Mesenteric fat pad (tissue), 1 donor: ENCODE results near the gene GLYAT. TPM values are rescaled to one million over a fixed set of nuclear protein-coding genes. Genes with fewer than 3 reads are reported as not detected.
"Not testable (repeated sequence)": the region's sequence is repeated elsewhere in the genome, so short reads cannot be mapped to it uniquely, and the experiment has no call there.

Source experiments
- DNase-seq: peaks from one replicate; pipeline ENCODE4 v3.0.0-alpha.2; 2020; ENCODE audit warnings: low spot score
- total RNA-seq: library from RNA; stranded (reverse); fragmentation: NEBNext Ultra II Directional; extraction: Animal tissue kit (Norgen Biotek cat#: 25700); gene quantifications from one replicate; pipeline ENCODE4 v1.2.1, GENCODE V29; 2021
- donor health status: DM: yes; HTN: yes; CAD: no.

The GLYAT gene
- total RNA-seq, 1 donor from 2014 or later, result 6.4 TPM

DNA sequence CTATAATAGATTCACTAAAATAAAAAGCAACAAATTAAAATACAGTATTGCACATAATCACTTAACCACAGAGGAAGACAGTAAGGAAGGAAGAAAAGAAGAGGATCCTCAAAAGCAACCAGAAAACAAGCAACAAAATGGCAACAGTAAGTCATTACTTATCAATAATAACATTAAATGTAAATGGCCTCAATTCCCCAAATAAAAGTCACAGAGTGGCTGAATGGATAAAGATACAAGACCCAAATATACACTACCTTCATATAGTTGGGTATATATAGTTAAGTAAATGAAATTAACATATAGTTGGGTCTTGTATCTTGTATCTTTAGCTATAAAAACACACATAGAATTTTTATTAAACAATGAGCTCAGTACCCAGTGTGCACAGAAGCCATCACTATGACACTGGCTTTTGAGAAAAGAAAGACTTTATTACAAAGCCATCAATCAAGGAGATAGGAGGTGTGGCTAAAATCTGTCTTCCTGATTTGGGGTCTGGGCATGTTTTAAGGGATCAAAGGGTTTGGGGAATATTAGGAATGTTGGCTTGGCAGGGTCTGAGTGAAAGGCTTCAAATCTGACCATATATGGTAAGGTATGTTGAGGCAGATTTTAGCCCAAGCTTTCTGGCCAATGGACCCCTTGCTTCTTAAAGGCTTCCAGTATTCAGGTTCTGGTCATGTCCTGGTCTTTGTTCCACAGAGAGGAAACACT lies 13.4 kb upstream of the GLYAT start:
- DNase-seq, result no peak

DNA sequence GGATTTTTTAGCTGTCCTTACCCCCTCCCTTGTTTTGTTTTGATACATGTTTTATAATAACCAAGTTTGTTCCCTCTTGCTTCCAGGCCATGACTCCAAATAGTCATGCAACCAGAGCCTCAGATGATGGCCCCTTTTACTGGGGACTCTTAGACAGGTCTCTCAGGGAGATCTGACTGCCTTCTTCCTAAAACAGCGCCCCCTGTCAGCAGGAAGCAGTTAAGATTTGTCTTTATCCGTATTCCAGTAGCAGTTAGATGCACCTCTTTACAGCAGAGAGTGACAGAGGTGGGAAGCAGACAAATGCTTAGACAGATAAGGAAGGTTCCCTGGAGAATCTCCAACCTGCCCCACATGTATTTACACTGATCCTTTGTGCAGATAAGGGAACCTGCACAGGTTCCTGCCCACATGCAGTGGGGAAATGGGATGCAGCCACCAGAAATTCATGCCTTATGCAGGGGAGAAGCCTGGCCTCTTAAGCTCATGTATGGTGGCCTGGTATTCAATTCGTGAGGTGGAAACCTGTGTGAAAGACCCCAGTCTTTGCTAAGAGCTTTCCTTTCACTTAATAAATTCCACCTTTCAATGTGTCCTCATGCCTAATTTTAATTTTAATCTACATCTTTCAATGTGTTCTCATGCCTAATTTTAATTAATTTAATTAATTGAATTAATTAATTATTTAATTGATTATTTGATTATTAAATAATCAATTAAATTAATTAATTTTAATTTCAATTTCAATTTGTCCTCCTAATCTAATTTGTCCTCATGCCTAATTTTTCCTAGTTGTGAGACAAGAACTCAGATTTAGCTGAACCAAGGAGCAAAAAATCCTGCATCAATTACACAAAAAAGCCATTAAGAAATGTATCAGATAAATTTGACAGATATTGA lies 11.5 kb upstream of the GLYAT start:
- DNase-seq, result no peak

DNA sequence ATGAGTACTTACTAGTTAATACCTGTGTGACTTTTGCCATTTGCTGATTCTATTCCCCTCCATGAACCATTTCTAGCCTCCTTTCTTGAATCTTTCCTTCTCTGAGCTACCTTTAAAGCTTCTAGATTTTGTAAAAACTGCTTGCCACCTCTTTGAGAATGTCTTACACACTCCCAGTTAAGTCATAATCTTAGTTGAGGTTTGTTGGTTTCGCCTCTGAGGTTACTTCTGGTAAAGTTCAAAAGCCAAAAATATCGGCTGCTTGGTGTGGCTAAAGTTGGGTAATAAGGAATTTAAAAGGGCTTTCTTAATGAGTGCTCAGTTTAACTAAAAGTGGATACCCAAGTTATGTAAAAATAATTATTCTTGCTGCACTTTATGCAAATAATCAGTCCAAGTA lies 10.4 kb upstream of the GLYAT start:
- no peak for DNase-seq

DNA sequence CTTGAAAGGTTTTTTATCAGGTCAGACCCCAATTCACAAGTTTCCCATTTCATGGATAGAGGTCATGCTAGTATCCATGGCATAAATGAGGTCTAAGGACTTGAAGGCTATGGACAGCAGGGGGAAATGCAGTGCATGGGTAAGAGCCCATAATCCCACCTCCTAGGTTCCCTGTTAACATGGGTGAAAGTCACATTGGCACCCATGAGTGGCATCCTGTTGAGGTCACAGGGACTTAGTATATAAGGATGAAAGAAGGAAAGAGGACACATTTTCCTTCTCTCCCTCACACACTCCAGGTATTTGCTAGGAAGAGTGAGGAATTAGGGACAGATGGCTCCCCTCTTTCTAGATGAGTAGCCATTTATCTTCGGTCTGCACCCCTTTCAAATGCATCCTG lies 9.4 kb upstream of the GLYAT start:
- no peak for DNase-seq

DNA sequence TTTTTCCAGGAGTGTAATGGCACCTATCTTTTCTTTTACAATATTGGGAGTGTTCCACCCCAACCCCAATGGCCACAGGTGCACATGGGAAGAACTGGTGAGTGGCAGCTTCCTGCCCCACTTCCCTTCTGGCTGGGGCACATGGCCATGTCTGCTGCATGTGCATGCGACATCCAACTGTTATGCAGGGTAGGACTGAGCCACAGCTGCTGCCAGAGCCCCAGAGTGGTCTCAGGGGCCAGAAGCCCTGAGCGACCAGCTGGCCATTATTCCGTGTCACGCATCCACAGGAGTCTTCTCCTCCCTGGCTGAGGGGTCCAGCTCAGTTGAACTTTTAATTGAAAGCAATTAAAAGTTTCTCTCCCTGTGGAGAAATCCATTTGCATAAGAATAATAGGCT lies 8.7 kb upstream of the GLYAT start:
- DNase-seq, result no peak

DNA sequence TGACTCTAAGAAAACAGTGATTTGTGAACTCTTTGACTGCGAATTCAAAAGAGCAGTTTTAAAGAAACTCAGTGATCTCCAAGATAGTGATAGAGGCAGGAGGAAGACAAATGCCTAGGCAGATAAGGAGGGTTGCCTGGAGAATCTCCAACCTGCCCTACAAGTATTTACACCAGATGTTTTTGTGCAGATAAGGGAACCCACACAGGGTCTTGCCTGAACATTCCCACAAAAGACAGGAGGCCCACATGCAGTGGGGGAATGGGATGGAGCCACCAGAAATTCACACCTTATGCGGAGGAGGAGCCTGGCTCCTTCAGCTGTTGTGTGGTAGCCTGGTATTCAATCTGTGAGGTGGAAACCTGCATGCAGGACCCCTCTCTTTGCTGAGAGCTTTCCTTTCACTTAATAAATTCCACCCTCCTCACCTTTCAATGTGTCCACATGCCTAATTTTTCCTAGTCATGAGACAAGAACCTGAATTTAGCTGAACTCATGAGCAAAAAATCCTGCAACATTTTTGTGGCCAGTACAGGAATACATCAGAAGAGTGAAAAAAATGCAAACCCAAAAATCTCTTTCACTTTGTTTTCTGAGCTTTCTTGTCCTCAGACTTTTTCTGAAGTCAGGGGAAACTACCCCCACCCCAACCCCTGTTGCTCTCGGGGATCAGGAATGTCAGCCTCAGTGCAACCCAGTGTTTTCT lies 8.1 kb upstream of the GLYAT start:
- no peak for DNase-seq

DNA sequence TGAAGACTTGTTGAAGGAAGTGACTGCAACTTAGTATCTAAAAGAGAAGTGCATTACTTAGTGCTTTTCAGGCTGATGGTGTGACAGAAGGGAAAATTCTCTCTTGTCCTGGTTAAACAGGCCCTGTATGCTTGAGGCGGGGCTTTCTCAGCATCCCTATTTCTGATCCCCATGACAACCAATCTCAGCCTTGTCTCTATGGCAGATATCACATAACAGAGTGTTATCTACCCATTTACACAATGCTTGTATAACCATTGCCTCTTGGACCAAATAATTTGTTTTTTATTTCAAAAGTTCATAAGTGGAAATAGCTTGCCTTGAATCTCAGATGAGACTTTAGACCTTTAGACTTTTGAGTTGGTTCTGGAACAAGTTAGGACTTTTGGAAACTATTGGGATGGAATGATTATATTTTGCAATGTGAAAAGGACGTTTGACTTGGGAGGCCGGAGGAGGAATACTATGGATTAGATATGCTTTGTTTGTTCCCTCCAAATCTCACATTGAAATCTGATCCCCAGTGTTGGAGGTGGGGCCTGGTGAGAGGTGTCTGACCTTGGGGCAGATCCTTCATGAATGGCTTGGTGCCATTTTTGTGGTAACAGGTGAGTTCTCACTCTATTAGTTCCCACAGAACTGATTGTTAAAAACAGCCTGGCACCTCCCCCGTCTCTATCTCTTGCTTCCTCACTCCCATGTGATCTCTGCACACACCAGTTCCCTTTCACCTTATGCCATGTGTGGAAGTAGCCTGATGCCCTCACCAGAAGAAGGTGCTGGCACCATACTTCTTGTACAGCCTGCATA lies 3.1 kb upstream of the GLYAT start:
- no peak for DNase-seq

DNA sequence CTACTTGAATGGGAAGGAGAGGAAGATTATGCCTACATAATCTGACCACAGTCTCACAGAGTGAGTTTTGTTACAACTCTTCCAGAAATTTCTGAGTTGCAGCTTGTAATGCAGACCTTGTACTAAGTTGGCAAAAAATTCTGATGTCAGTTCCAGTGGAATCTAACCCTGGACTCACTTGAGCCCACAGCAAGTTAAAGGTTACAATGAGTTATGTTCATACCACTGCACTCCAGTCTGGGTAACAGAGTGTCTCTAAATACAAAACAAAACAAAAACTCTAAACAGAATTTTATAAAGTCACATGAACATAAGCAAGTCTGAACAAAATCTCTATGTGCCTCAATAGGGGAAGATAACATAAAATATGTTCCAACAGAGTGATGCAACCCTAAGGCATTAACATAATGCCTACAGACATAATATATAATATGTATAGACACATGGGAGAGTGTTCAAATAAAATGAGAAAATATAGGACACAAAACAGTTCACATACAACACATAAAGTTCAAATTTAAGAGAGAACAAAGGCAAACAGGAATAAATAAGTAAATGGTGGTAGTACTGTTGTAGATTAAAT lies 1.1 kb downstream of the GLYAT start:
- no peak for DNase-seq

DNA sequence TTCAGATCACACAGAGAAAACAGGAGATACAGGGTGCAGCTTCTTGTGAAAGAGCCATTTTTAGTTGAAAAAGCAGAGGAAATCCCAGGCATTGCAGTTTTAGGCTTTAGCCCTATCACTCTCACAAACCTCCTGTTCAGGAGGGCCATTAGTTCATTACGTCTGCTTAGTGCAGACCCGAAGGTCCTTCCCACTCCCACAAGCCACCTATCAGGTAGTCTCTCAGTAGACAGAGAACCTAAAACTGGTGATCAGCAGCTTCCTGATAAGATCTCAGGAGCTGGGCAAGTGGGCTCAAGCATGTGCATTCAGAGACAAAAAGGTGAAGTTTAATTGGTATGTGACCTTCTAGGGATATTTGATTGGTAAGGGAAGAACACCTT lies 4.3 kb downstream of the GLYAT start:
- DNase-seq, result no peak

DNA sequence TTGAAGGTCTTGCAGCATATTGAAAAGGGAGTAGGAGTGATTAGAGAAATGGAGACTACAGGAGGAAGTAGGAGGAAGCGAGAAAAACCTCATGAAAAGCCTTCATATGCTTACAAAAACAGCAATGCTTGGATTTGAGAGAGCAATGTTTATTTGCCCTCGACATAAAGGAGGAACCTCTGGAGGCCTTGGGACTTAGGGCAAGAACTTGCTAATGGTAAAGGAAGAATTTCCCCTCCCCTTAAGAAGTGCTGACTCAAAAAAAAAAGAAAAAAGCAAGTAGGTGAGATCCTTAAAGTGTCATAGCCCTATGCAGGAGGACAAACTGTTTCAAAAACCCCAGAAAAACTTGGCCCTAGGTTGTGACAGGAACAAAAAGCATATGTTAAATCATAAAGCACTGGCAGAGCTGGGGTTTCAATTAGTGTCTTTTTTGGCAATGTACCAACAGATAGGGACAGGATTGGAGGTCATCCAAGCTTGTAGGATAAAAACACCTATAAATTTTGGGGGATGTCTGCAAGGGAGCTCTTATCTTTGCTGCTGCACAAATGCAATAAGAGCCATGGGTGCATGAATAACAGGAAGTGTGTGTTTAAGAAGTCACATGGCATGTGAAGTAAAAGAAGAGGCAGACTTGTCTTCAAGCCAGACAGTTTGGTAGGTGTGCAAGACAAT lies 4.9 kb downstream of the GLYAT start:
- no peak for DNase-seq

DNA sequence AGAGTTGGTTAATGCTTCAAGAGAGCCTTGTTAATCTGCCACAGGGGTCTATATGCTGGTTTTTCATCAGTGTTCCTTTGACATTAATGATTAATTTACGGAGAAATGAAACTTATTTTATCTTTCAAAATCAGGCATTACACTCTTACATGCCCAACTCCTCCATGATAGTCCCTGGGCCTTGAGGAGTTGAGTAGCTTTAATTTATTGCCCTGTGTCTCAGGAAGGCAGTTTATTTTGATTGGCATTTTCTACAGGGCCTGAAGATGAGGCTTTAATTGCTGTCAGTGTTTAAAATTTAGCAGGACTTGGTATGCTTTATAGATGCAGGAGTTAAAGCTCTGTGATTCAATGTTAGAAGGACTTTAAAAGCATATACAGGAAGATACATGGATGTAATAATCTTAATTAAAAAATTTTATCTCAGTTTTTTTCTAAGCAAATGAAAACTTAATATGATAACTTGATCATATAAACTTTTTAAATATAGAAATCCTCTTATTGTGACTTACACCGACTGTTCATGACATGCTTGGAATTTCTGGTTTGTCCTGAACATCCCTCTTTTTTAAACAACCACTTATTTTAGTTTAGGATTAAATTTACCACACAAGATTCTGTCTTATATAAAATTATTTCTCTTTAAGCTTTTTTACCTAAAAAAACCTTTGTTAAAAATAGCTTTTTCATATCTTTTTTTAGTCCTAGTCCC lies 12.2 kb downstream of the GLYAT start:
- DNase-seq, result no peak

DNA sequence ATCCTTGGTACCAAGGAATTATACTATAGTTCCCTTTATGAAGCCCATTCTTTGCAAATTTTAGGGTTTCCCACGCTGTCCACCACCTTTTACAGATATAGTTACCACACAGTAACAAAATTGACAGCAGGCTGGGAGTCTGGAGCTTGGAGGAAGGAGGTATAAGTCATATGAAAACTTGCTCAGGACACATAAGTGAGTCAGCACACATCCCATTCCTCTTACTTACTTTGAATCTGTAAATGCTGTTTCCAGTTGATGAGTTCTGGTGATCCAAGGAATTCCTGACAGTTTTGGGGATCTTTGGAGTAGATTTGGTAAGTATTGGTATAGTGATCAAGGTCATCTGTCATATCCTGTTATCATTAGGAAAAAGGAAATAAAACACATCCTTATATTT lies 19.2 kb downstream of the GLYAT start:
- no peak for DNase-seq

DNA sequence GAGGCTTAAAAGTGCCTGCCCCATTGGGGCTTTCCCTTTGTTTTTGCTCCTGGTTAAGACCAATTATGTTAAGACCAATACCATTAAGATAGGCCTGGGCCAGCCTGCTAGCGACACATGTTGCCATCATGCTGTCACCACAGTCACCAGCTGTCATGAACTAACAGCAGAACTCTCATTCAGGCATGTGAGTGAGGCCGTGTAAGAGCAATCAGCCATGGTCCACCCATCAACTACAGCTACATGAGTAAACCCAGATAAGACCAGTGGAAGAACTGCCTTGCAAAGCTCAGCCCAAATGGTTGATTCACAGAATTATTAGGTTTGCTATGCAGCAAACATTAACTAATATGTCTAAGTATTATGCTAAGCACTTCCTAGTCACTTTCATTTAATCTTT lies 19.9 kb downstream of the GLYAT start:
- no peak for DNase-seq

DNA sequence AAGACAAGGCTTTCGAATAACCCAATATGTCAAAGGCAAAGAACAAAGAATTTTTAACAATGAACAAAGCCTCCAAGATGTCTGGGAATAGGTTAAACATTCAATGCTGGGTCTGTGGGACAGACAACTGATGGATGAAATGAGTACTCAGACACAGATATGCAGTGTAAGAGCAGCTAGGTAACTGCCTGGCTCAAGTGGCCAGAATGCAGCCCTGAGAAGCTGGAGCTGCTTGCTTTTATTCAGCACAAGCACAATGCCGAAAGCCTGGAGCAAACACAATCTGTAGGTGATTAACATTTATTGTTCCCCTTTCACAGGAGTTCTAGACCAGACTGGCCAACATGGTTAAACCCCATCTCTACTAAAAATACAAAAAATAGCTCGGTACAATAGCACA lies 24.0 kb downstream of the GLYAT start:
- no peak for DNase-seq

DNA sequence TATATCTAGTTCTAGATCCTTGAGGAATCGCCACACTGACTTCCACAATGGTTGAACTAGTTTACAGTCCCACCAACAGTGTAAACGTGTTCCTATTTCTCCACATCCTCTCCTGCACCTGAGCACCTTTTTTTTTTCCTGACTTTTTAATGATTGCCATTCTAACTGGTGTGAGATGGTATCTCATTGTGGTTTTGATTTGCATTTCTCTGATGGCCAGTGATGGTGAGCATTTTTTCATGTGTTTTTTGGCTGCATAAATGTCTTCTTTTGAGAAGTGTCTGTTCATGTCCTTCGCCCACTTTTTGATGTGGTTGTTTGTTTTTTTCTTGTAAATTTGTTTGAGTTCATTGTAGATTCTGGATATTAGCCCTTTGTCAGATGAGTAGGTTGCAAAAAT lies 34.9 kb downstream of the GLYAT start:
- not testable (repeated sequence) for DNase-seq

DNA sequence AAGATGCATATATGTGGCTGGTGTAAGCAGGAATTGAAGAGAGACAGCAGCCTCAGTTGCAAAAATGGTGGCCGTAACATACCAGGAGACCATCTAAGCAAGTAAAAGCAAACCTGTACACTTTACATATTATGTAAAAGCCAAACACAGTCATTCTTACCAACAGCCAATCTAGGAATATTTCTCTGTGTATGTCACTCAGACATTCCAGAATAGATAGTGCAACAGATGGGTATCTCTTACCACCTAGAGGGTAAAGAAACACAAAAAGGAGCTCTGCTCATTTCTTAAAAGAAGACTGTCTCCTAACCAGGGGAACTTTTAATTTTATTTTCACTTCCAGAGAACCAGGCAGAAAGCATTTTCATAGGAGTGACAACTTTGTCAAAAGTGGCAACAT lies 38.7 kb downstream of the GLYAT start:
- no peak for DNase-seq

DNA sequence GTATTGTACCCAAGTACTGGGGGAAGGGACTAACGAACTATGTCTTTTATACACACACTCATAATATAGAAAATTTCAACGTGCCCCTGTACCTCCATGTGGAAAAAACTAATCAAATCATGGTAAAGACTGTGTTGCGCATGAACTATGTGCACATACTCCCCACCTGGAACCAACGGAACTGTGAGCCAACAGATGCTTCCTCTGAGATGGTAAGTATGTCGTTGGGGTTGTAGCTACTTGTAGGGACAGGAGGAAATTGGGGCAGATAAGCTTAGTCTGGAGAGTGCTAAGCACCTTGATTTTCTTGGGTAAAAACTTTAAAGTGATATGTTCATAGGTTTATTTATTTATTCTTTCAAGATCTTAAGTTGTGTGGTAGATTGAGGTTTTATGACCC lies 40.1 kb downstream of the GLYAT start:
- no peak for DNase-seq

DNA sequence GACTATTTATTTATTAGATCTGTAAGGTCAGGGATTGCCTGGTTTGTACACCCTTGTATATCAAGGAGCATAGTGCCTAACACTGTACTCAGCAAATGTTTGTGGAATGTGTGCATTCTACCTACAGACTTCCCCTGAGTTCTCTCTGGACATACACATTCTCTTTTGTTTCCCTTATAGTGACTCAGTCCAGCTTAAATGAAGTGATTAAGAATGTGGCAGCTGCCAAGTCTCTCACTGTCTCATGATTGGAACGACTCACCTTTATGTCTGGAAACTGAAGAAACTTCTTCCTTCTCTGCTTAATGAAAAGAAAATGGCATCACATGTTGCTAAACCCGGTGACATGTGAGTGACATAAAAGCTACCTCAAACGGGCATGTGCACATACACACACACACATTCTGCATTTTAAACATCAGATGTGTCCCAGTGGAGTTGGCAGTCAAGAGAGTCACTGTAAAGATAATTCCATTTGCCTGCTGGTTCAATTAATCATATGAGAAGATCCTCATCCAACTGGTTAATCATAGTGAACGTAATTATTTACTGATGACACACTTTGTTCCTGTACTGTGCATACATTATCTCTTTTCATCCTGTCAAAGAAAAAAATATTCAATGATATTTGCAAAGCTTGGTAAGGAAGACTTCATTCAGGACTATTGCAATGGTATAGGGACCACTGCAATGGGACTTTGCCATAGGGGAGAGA lies 42.8 kb downstream of the GLYAT start:
- DNase-seq, result no peak
